ENCODE data around the gene RAB20. TPM values are rescaled to one million over a fixed set of nuclear protein-coding genes. Genes with fewer than 3 reads are reported as not detected.
A peak's percentile ranks its signal among the peaks of the same experiment; 100 is the strongest.

The RAB20 gene
- total and polyA plus RNA-seq, 9 of the 15 experiments (the other 6 are each of a cell fraction or from before 2014, with no cell fraction given) = 0.62 to 9.2 (median 5.4) TPM

GRCh38 chr13:110507678-110508381 is 53.7 kb downstream of the RAB20 start:
- FAIRE-seq (no peak), ATAC-seq (peak; percentile 3), DNase-seq (ENCODE audit: extremely low read depth in 1 of 4, low spot score in 3 of 4) (peak in 2 of 4 experiments; percentile 22 to 27)
- H3K4me2 ChIP-seq (ENCODE audit: insufficient read depth, low read length) = peak overlapping the region; percentile 79
- H3K4me1 ChIP-seq (replicated peaks in 1 of 2; ENCODE audit: control insufficient read depth in 2 of 2, insufficient read depth in 2 of 2, low read length in 2 of 2) = peaks cover 76 to 77% of the 10 kb centered on the region in 2 experiments
- in situ Hi-C loops (cut with MboI) (no loop called here), intact Hi-C loops (cut with micrococcal nuclease) (loop anchor here (5.0 kb wide), 2 partner anchors 54 to 69 kb away; partner anchors contain the start of gene RAB20)
- peak overlapping the region; percentile 83; the same call in 1 of the 2 replicates for H2AFZ ChIP-seq (ENCODE audit: low read depth, low read length)
- no peaks in the 10 kb centered on the region; the same call in 2 of the 3 replicates for H3K79me2 ChIP-seq (ENCODE audit: control insufficient read depth, insufficient read depth, low read length)
- no TSS peak for BruUV-seq (replicated peaks)
- no peaks in the 10 kb centered on the region for H3K36me3 ChIP-seq (ENCODE audit: control insufficient read depth, insufficient read depth, low read length)
- H3K27ac ChIP-seq (ENCODE audit: extremely low read depth, low read depth, low read length) = peak overlapping the region; percentile 97
- POLR2A ChIA-PET = interaction anchor here (0.5 to 1.0 kb wide), 5 partner anchors 11 to 158 kb away, joined by 3 to 4 read pairs (median 3); no protein-coding TSS in a partner anchor
- CTCF ChIA-PET (ENCODE audit: low intra/inter-chr PET ratio) = no interaction called here
- no peak overlapping the region for H3K4me3 ChIP-seq
- no peaks in the 10 kb centered on the region for H3K27me3 ChIP-seq (ENCODE audit: control insufficient read depth in 2 of 2, insufficient read depth in 2 of 2, low read length in 2 of 2)
- H4K20me1 ChIP-seq (replicated peaks; ENCODE audit: control insufficient read depth, insufficient read depth, low read length) = no peaks in the 10 kb centered on the region
- H3K9me1 ChIP-seq (ENCODE audit: control insufficient read depth, insufficient read depth, low read length) = peaks cover 3% of the 10 kb centered on the region
- no peaks in the 10 kb centered on the region for H3K9me3 ChIP-seq (replicated peaks; ENCODE audit: control insufficient read depth, insufficient read depth, low read depth, low read length)
- WGBS (ENCODE audit: insufficient coverage, low coverage, missing lambda C conversion rate) = 65% methylated on average over 8 of the region's 23 CpGs
- peak overlapping the region in 1 of 2 experiments; percentile 70; a peak in 2 of 4 replicates for H3K9ac ChIP-seq (ENCODE audit: insufficient read depth in 1 of 2, low read depth in 2 of 2, low read length in 2 of 2)
- no peak for TF ChIP-seq DDX20 (tag; IDR thresholded peaks at IDR 0.05; ENCODE audit: low read depth)
- TF ChIP-seq SREBF1 (IDR thresholded peaks at IDR 0.05; ENCODE audit: borderline replicate concordance, low read depth, low read length) = no peak
- no peak for TF ChIP-seq RAD21 (CRISPR knock-in tag; conservative IDR thresholded peaks at IDR 0.05 in 1 of 2, IDR thresholded peaks at IDR 0.05 in 1 of 2)
- TF ChIP-seq ZNF12 (CRISPR knock-in tag; IDR thresholded peaks at IDR 0.05) = no peak
- no peak for TF ChIP-seq NFRKB (IDR thresholded peaks at IDR 0.05; ENCODE audit: low read depth)
- TF ChIP-seq ZBTB11 (CRISPR knock-in tag; IDR thresholded peaks at IDR 0.05) = peak in 1 of 3 experiments; percentile 26; a peak in 1 of 6 replicates
- TF ChIP-seq MED1 (CRISPR knock-in tag; IDR thresholded peaks at IDR 0.05; ENCODE audit: borderline replicate concordance) = 0 out of 2 replicates have a peak, but pooled peaks have one; percentile 23
- TF ChIP-seq TEAD2 (tag; IDR thresholded peaks at IDR 0.05) = no peak
- TF ChIP-seq ZBTB33 (CRISPR knock-in tag; IDR thresholded peaks at IDR 0.05) = peak; percentile 80
- TF ChIP-seq MAFK (IDR thresholded peaks at IDR 0.05; ENCODE audit: low read length) = no peak
- peak; percentile 32; the same call in 1 of the 2 replicates for TF ChIP-seq NR2C2 (CRISPR knock-in tag; IDR thresholded peaks at IDR 0.05)
- no peak for TF ChIP-seq NR2C2 (tag; IDR thresholded peaks at IDR 0.05)
- TF ChIP-seq CTCF (IDR thresholded peaks at IDR 0.05 in 2 of 3, conservative IDR thresholded peaks at IDR 0.05 in 1 of 3; ENCODE audit: insufficient read depth in 2 of 3, low read depth in 1 of 3, low read length in 3 of 3) = 0 out of 6 replicates have a peak, but pooled peaks of 1 of the 3 experiments have one; percentile 27
